ENCODE measurements around the gene LAMB4. TPM values are rescaled to one million over a fixed set of nuclear protein-coding genes. Genes with fewer than 3 reads are reported as not detected.

The LAMB4 gene
- total and polyA plus RNA-seq, 2 donors (not counting 1 experiment from before 2014, with no cell fraction given) = 0.17 to 0.57 TPM

- Histone ChIP-seq H3K4me1 (ENCODE audit: control insufficient read depth, extremely low read depth, insufficient read depth, low read length) (no peaks in the 10 kb centered on the region), H3K79me2 (ENCODE audit: control insufficient read depth, insufficient read depth, low read length) (no peaks in the 10 kb centered on the region), H3K27me3 (ENCODE audit: control insufficient read depth, insufficient read depth, low read length) (no peaks in the 10 kb centered on the region), H3K9ac (ENCODE audit: insufficient read depth, low read length) (no peak overlapping the region), H3K4me3 (replicated peaks in 1 of 4; ENCODE audit: control extremely low read depth in 1 of 4, insufficient read depth in 1 of 4, low read depth in 3 of 4, low read length in 4 of 4) (no peak overlapping the region), H3K36me3 (ENCODE audit: control insufficient read depth, insufficient read depth, low read length) (no peaks in the 10 kb centered on the region), H4K20me1 (ENCODE audit: control insufficient read depth, extremely low read depth, insufficient read depth, low read length) (no peaks in the 10 kb centered on the region), H3K27ac (ENCODE audit: insufficient read depth, low read length) (no peak overlapping the region), H2AFZ (ENCODE audit: low read length) (no peak overlapping the region), H3K9me3 (ENCODE audit: control insufficient read depth, insufficient read depth, low read depth, low read length) (no peaks in the 10 kb centered on the region), H3K4me2 (ENCODE audit: extremely low read depth, insufficient read depth, low read length) (no peak overlapping the region)
- TF ChIP-seq CTCF (conservative IDR thresholded peaks at IDR 0.05 in 1 of 2, IDR thresholded peaks at IDR 0.05 in 1 of 2; ENCODE audit: low read depth in 1 of 2, low read length in 2 of 2) = no peak
- TF ChIP-seq EZH2 (IDR thresholded peaks at IDR 0.05; ENCODE audit: low read length, missing control alignments) = no peak
- no peak for DNase-seq (ENCODE audit: low read depth in 2 of 2)
Observed at GRCh38 chr7:108158776-108159175, 28.6 kb upstream of the LAMB4 start.

DNA sequence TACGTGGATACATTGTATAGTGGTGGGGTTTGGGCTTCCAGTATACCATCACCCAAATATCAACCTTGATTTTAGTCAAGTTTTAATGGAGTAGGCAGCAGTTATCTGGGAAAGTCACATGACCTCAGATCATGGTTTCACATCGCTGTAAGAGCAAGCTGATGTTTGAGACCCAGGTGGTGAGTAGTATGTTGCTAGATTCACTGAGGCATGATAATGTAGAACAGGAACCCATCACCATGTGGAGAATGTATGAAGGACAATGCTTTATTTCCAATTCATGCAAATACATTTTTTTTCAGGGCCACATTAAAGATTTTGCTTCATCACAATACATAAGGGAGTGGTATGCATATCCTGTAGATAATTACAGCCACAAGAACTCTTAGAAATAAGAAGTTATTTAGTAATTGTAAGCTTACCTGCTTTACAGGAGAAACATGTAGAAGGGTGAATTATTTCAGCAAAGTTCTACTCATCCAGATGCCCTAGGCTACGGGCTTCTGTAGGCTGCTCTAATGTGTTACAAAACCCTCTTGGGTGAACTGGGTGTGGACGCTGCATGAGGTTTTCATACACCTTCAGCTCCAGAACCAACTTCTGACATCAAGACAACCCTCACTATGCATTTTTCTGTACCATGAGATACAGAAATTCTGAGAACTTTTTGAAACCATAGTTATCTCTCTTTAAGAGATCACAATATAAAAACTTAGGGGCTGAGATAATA lies 27.6 kb upstream of the LAMB4 start:
- H3K4me1 ChIP-seq (ENCODE audit: control insufficient read depth, extremely low read depth, insufficient read depth, low read length) = no peaks in the 10 kb centered on the region
- H3K4me3 ChIP-seq (replicated peaks in 1 of 4; ENCODE audit: control extremely low read depth in 1 of 4, insufficient read depth in 1 of 4, low read depth in 3 of 4, low read length in 4 of 4) = no peak overlapping the region
- no peak for TF ChIP-seq EZH2 (IDR thresholded peaks at IDR 0.05; ENCODE audit: low read length, missing control alignments)
- no peak for TF ChIP-seq CTCF (conservative IDR thresholded peaks at IDR 0.05 in 1 of 2, IDR thresholded peaks at IDR 0.05 in 1 of 2; ENCODE audit: low read depth in 1 of 2, low read length in 2 of 2)
- H4K20me1 ChIP-seq (ENCODE audit: control insufficient read depth, extremely low read depth, insufficient read depth, low read length) = no peaks in the 10 kb centered on the region
- H3K9me3 ChIP-seq (ENCODE audit: control insufficient read depth, insufficient read depth, low read depth, low read length) = no peaks in the 10 kb centered on the region
- no peak for DNase-seq (ENCODE audit: low read depth in 2 of 2)
- no peak overlapping the region for H3K9ac ChIP-seq (ENCODE audit: insufficient read depth, low read length)
- H2AFZ ChIP-seq (ENCODE audit: low read length) = no peak overlapping the region
- H3K36me3 ChIP-seq (ENCODE audit: control insufficient read depth, insufficient read depth, low read length) = no peaks in the 10 kb centered on the region
- H3K4me2 ChIP-seq (ENCODE audit: extremely low read depth, insufficient read depth, low read length) = no peak overlapping the region
- no peak overlapping the region for H3K27ac ChIP-seq (ENCODE audit: insufficient read depth, low read length)
- H3K27me3 ChIP-seq (ENCODE audit: control insufficient read depth, insufficient read depth, low read length) = no peaks in the 10 kb centered on the region
- H3K79me2 ChIP-seq (ENCODE audit: control insufficient read depth, insufficient read depth, low read length) = no peaks in the 10 kb centered on the region

- no peak overlapping the region for H3K4me3 ChIP-seq (replicated peaks in 1 of 4; ENCODE audit: control extremely low read depth in 1 of 4, insufficient read depth in 1 of 4, low read depth in 3 of 4, low read length in 4 of 4)
- no peak overlapping the region for H3K27ac ChIP-seq (ENCODE audit: insufficient read depth, low read length)
- H3K4me2 ChIP-seq (ENCODE audit: extremely low read depth, insufficient read depth, low read length) = no peak overlapping the region
- H3K36me3 ChIP-seq (ENCODE audit: control insufficient read depth, insufficient read depth, low read length) = no peaks in the 10 kb centered on the region
- no peaks in the 10 kb centered on the region for H3K9me3 ChIP-seq (ENCODE audit: control insufficient read depth, insufficient read depth, low read depth, low read length)
- H3K4me1 ChIP-seq (ENCODE audit: control insufficient read depth, extremely low read depth, insufficient read depth, low read length) = no peaks in the 10 kb centered on the region
- no peak overlapping the region for H2AFZ ChIP-seq (ENCODE audit: low read length)
- no peaks in the 10 kb centered on the region for H3K79me2 ChIP-seq (ENCODE audit: control insufficient read depth, insufficient read depth, low read length)
- TF ChIP-seq EZH2 (IDR thresholded peaks at IDR 0.05; ENCODE audit: low read length, missing control alignments) = no peak
- TF ChIP-seq CTCF (conservative IDR thresholded peaks at IDR 0.05 in 1 of 2, IDR thresholded peaks at IDR 0.05 in 1 of 2; ENCODE audit: low read depth in 1 of 2, low read length in 2 of 2) = no peak
- DNase-seq (ENCODE audit: low read depth in 2 of 2) = no peak
- H3K27me3 ChIP-seq (ENCODE audit: control insufficient read depth, insufficient read depth, low read length) = no peaks in the 10 kb centered on the region
- H4K20me1 ChIP-seq (ENCODE audit: control insufficient read depth, extremely low read depth, insufficient read depth, low read length) = no peaks in the 10 kb centered on the region
- no peak overlapping the region for H3K9ac ChIP-seq (ENCODE audit: insufficient read depth, low read length)
Observed at GRCh38 chr7:108156897-108157605, 26.9 kb upstream of the LAMB4 start.
